Measurements from ENCODE around the gene DMRTB1. TPM values are rescaled to one million over a fixed set of nuclear protein-coding genes. Genes with fewer than 3 reads are reported as not detected.

Gene DMRTB1
- total and polyA plus RNA-seq, 2 of the 8 experiments (the other 6 are each of a cell fraction or from before 2014, with no cell fraction given): 0.06 to 0.35 TPM

DNA sequence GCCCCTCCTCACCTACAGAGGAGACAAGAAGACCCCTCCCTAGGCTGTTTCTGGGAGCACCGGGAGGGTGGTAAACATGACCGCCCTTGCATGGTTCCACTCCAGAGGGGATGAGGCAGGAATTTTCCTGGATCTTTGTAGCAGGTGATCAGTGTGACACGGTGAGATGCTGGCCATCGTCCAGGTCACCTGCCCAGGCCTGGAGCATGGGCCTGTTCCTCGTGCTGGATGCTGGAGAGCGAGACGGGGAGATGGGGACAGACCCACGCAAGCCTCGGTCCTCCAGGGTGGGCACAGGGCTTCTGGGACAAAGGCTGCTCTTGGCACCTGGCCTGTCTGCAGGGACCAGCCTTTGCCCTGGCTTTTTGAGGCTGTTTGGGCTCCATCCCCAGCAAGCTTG, 46.2 kb downstream of the DMRTB1 start:
- ChIA-PET POLR2A (ENCODE audit: partially characterized antibody) (no interaction called here), CTCF (ENCODE audit: partially characterized antibody) (interaction anchor here (0.6 to 1.1 kb wide), 5 partner anchors 15 to 181 kb away, joined by 3 to 4 read pairs (median 3); no protein-coding TSS in a partner anchor)
- no peaks in the 10 kb centered on the region for H3K36me3 ChIP-seq (ENCODE audit: control insufficient read depth in 2 of 4, insufficient read depth in 4 of 4, low read length in 3 of 4)
- H3K9ac ChIP-seq (replicated peaks in 1 of 4; ENCODE audit: extremely low read depth in 1 of 4, low read depth in 3 of 4, low read length in 3 of 4): no peak overlapping the region
- no peak overlapping the region for H3K56ac ChIP-seq (replicated peaks; ENCODE audit: insufficient read length, low read depth, low read length)
- peak overlapping the region; percentile 72; the same call in 1 of the 2 replicates for H2BK15ac ChIP-seq (ENCODE audit: low read length)
- no peak overlapping the region for H2BK20ac ChIP-seq (ENCODE audit: low read length)
- H4K5ac ChIP-seq (ENCODE audit: insufficient read length, low read depth, low read length): no peak overlapping the region
- H3K23me2 ChIP-seq (ENCODE audit: low read depth, low read length): no peaks in the 10 kb centered on the region
- H3K79me1 ChIP-seq (ENCODE audit: low read depth, low read length): no peaks in the 10 kb centered on the region
- no peak for FAIRE-seq
- H3K18ac ChIP-seq (ENCODE audit: extremely low read depth, low read length): 0 out of 2 replicates have a peak overlapping the region, but pooled peaks have one; percentile 32
- WGBS, 2 experiments (ENCODE audit: extremely low coverage in 1 of 2, insufficient coverage in 1 of 2, insufficient read length in 1 of 2, insufficient replicate concordance in 2 of 2, low coverage in 1 of 2, low lambda C conversion rate in 2 of 2, missing lambda C conversion rate in 1 of 2): 87% methylated on average over 9 of the region's 9 CpGs; no CpG with 5 or more reads in 1 of the 2 experiments
- no peak overlapping the region for H4K91ac ChIP-seq (replicated peaks; ENCODE audit: insufficient read length, low read length)
- no peak overlapping the region for H2AFZ ChIP-seq (ENCODE audit: low read length)
- no peaks in the 10 kb centered on the region; a peak in 2 of 7 replicates for H3K27me3 ChIP-seq (replicated peaks in 1 of 4; ENCODE audit: control insufficient read depth in 3 of 4, extremely low read depth in 1 of 4, insufficient read depth in 3 of 4, low read length in 3 of 4)
- no peak overlapping the region for H3K23ac ChIP-seq (ENCODE audit: insufficient read length)
- no peaks in the 10 kb centered on the region for H3K79me2 ChIP-seq (ENCODE audit: control insufficient read depth in 1 of 2, insufficient read depth in 2 of 2, low read length in 2 of 2)
- no peak overlapping the region for H3K14ac ChIP-seq (ENCODE audit: insufficient read length)
- no peak overlapping the region for H3K27ac ChIP-seq (ENCODE audit: low read depth, low read length)
- H3K4ac ChIP-seq (replicated peaks; ENCODE audit: insufficient read length, low read depth, low read length): no peak overlapping the region
- no peak overlapping the region for H4K8ac ChIP-seq (ENCODE audit: extremely low read depth, insufficient read depth, low read length)
- peaks cover 0 to 37% (median 14%) of the 10 kb centered on the region in 4 experiments; a peak in 6 of 7 replicates for H3K4me1 ChIP-seq (replicated peaks in 1 of 4; ENCODE audit: control insufficient read depth in 3 of 4, insufficient read depth in 4 of 4, low read length in 3 of 4)
- no peak overlapping the region for H2BK5ac ChIP-seq (ENCODE audit: low read depth, low read length)
- no peak overlapping the region for H2BK120ac ChIP-seq (replicated peaks; ENCODE audit: low read depth, low read length)
- no peaks in the 10 kb centered on the region for H4K20me1 ChIP-seq (replicated peaks in 1 of 2; ENCODE audit: control insufficient read depth in 1 of 2, insufficient read depth in 2 of 2, low read length in 2 of 2)
- no peak for DNase-seq (ENCODE audit: low read depth in 1 of 2, low spot score in 2 of 2)
- H3K4me3 ChIP-seq (ENCODE audit: extremely low read depth in 1 of 4, insufficient read depth in 2 of 4, low read depth in 3 of 4, low read length in 4 of 4): no peak overlapping the region
- peak overlapping the region; percentile 50; the same call in 1 of the 2 replicates for H2BK12ac ChIP-seq (ENCODE audit: low read depth, low read length)
- H3K4me2 ChIP-seq (ENCODE audit: insufficient read depth in 1 of 2, low read depth in 2 of 2, low read length in 2 of 2): no peak overlapping the region
- H2AK5ac ChIP-seq (ENCODE audit: low read depth, low read length): no peak overlapping the region
- H3K9me3 ChIP-seq (ENCODE audit: insufficient read depth in 2 of 2, low read depth in 1 of 2, low read length in 1 of 2): no peaks in the 10 kb centered on the region
- TF ChIP-seq SIN3A (conservative IDR thresholded peaks at IDR 0.05 in 1 of 2, IDR thresholded peaks at IDR 0.05 in 1 of 2; ENCODE audit: low read depth in 1 of 2, low read length in 2 of 2) (no peak), POLR2AphosphoS5 (IDR thresholded peaks at IDR 0.05; ENCODE audit: low read depth, low read length) (no peak), POU5F1 (IDR thresholded peaks at IDR 0.05; ENCODE audit: low read depth, low read length) (no peak), SP4 (IDR thresholded peaks at IDR 0.05; ENCODE audit: low read length) (no peak)
